Panc1 (cell line): ENCODE results near the gene SLC11A1. TPM values are rescaled to one million over a fixed set of nuclear protein-coding genes. Genes with fewer than 3 reads are reported as not detected.

Source experiments
- ATAC-seq: fragments of 200-7000 bp; cut with Tn5 transposase; 2 replicates; pipeline ENCODE4 v1.9.1; 2020; ENCODE audit warnings: mild to moderate bottlenecking, moderate library complexity
- BruUV-seq: library from RNA; stranded (reverse); fragments of 400-500 nt; replicated peaks from 2 replicates; lab custom pipeline; 2021; lab: Mats Ljungman, UMichigan
- CTCF ChIA-PET: fragments of 300-600 bp; sonication (Branson Sonifier 250); formaldehyde crosslinking; loops from one replicate; lab custom pipeline; 2022; ENCODE audit warnings: antibody characterized with exemption; lab: Charles Lee
- POLR2A ChIA-PET: fragments of 300-600 bp; sonication (Branson Sonifier 250); formaldehyde crosslinking; loops from one replicate; lab custom pipeline; 2022; ENCODE audit warnings: antibody characterized with exemption; lab: Charles Lee
- DNase-seq: peaks from one replicate; pipeline ENCODE4 v3.0.0-alpha.2; 2010; ENCODE audit warnings: low read depth, low spot score
- H3K27ac ChIP-seq: 2 replicates; pipeline ENCODE4 v1.5.1; 2011; ENCODE audit warnings: mild to moderate bottlenecking, low read length, inconsistent platforms
- H3K27me3 ChIP-seq: fragments of 200-500 bp; sonication (Bioruptor generic); 2 replicates; pipeline ENCODE4 v1.6.0; 2014; ENCODE audit warnings: low read length, inconsistent platforms; ENCODE audit not compliant: control insufficient read depth, insufficient read depth
- H3K36me3 ChIP-seq: fragments of 200-500 bp; sonication (Bioruptor generic); 2 replicates; pipeline ENCODE4 v1.5.1; 2014; ENCODE audit warnings: inconsistent platforms, mild to moderate bottlenecking, low read length, moderate library complexity; ENCODE audit not compliant: control insufficient read depth, insufficient read depth
- H3K4me1 ChIP-seq: 2 replicates; pipeline ENCODE4 v1.5.1; 2011; ENCODE audit warnings: inconsistent platforms, mild to moderate bottlenecking, low read length, moderate library complexity; ENCODE audit not compliant: control insufficient read depth, insufficient read depth
- H3K4me3 ChIP-seq, 2 experiments: 2 replicates each; pipeline ENCODE4 v1.5.1; 2011 to 2012; ENCODE audit warnings: low read depth in 2 of 2, low read length in 2 of 2, mild to moderate bottlenecking in 2 of 2, inconsistent platforms in 1 of 2, moderate library complexity in 1 of 2
- H3K9me3 ChIP-seq: fragments of 200-500 bp; sonication (Bioruptor generic); 2 replicates; pipeline ENCODE4 v1.5.1; 2014; ENCODE audit warnings: low read depth, mild to moderate bottlenecking, inconsistent platforms, low read length, moderate library complexity; ENCODE audit not compliant: control insufficient read depth, insufficient read depth
- CTCF ChIP-seq: fragments of 450-650 bp; IDR thresholded peaks from 2 replicates; pipeline ENCODE4 v1.5.1; 2017; ENCODE audit warnings: mild to moderate bottlenecking
- POLR2AphosphoS5 ChIP-seq: IDR thresholded peaks from 2 replicates; pipeline ENCODE4 v1.6.1; 2012; ENCODE audit warnings: mild to moderate bottlenecking, low read depth, low read length, moderate library complexity
- REST ChIP-seq, 2 experiments: IDR thresholded peaks; 2 replicates each; pipeline ENCODE4 v1.6.1; 2011 to 2012; ENCODE audit warnings: low read depth in 2 of 2, control low read depth in 1 of 2, low read length in 1 of 2, mild to moderate bottlenecking in 1 of 2, moderate library complexity in 1 of 2; ENCODE audit not compliant: insufficient read depth in 1 of 2
- SIN3A ChIP-seq: IDR thresholded peaks from 2 replicates; pipeline ENCODE4 v1.6.1; 2012; ENCODE audit warnings: low read depth, mild to moderate bottlenecking, low read length, moderate library complexity, borderline replicate concordance; ENCODE audit not compliant: insufficient read depth
- TCF7L2 ChIP-seq: IDR thresholded peaks from 2 replicates; pipeline ENCODE4 v1.6.1; 2011; ENCODE audit warnings: mild to moderate bottlenecking, low read depth, low read length, inconsistent platforms
- in situ Hi-C: cut with HindIII; loops from 2 replicates; pipeline ENCODE4 v1.10.0; 2016; ENCODE audit warnings: low sequenced_read_pairs, low pct_unique_long_range_greater_than_20kb
- intact Hi-C: fragments of 100-400 bp; cut with micrococcal nuclease; formaldehyde crosslinking; loops from one replicate; pipeline ENCODE4 v1.10.0; 2022; ENCODE audit not compliant: unreplicated experiment
- total RNA-seq: library from RNA; stranded (reverse); gene quantifications from one replicate; pipeline ENCODE4 v1.2.1, GENCODE V29; 2021; ENCODE audit not compliant: unreplicated experiment

Gene SLC11A1
- total RNA-seq, 1 experiment from 2014 or later = 0.31 TPM

GRCh38 chr2:218389333-218390150 is 7.5 kb downstream of the SLC11A1 start:
- H3K27ac ChIP-seq = no peak overlapping the region
- POLR2A ChIA-PET = interaction anchor here (0.6 kb wide), 1 partner anchor 52 kb away, joined by 3 read pairs; no protein-coding TSS in a partner anchor
- in situ Hi-C loops = no loop called here
- CTCF ChIA-PET = no interaction called here
- no peaks in the 10 kb centered on the region for H3K36me3 ChIP-seq
- H3K27me3 ChIP-seq = no peaks in the 10 kb centered on the region
- no TSS peak for BruUV-seq
- no peaks in the 10 kb centered on the region for H3K9me3 ChIP-seq
- ATAC-seq (no peak), DNase-seq (no peak)
- intact Hi-C loops = no loop called here
- peaks cover 14% of the 10 kb centered on the region for H3K4me1 ChIP-seq
- no peak for TF ChIP-seq TCF7L2
- TF ChIP-seq SIN3A = no peak
- TF ChIP-seq CTCF = no peak
- TF ChIP-seq REST (IDR thresholded peaks at IDR 0.05; ENCODE audit: insufficient read depth in 1 of 2, low read depth in 2 of 2, low read length in 1 of 2) = no peak
- TF ChIP-seq POLR2AphosphoS5 = no peak
- no peak overlapping the region for H3K4me3 ChIP-seq

- Histone ChIP-seq H3K36me3 (no peaks in the 10 kb centered on the region), H3K27ac (no peak overlapping the region), H3K9me3 (no peaks in the 10 kb centered on the region), H3K4me3 (no peak overlapping the region), H3K27me3 (no peaks in the 10 kb centered on the region), H3K4me1 (peaks cover 17% of the 10 kb centered on the region)
- DNase-seq (no peak), ATAC-seq (no peak)
- no TSS peak for BruUV-seq
- ChIA-PET CTCF (no interaction called here), POLR2A (no interaction called here)
- TF ChIP-seq TCF7L2 (no peak), CTCF (no peak), REST (IDR thresholded peaks at IDR 0.05; ENCODE audit: insufficient read depth in 1 of 2, low read depth in 2 of 2, low read length in 1 of 2) (no peak), POLR2AphosphoS5 (no peak), SIN3A (no peak)
- intact Hi-C loops (no loop called here), in situ Hi-C loops (no loop called here)
Observed at GRCh38 chr2:218391202-218391601, 9.1 kb downstream of the SLC11A1 start.
